Tibial nerve (tissue), 4 donors: ENCODE data around the gene TBX6. TPM values are rescaled to one million over a fixed set of nuclear protein-coding genes. Genes with fewer than 3 reads are reported as not detected.
"Not testable (repeated sequence)": the region's sequence is repeated elsewhere in the genome, so short reads cannot be mapped to it uniquely, and the experiment has no call there.

Experiments
- DNase-seq, 2 donors: peaks; one replicate each; pipeline ENCODE4 v3.0.0-alpha.2; 2019; ENCODE audit warnings: low spot score in 2 of 2
- H3K27ac ChIP-seq, 4 donors: fragments of 200-600 bp; sonication (generic) in 3 of 4; one replicate each; pipeline ENCODE4 v1.5.1; 2017 to 2019; ENCODE audit warnings: mild to moderate bottlenecking in 1 of 4
- H3K27me3 ChIP-seq, 2 donors: fragments of 200-600 bp; sonication (generic) in 1 of 2; one replicate each; pipeline versions ENCODE4 v1.5.1 to v1.6.0; 2017 to 2019
- H3K36me3 ChIP-seq, 3 donors: fragments of 200-600 bp; sonication (generic); one replicate each; pipeline ENCODE4 v1.5.1; 2018 to 2019
- H3K4me1 ChIP-seq, 4 donors: fragments of 200-600 bp; sonication (generic) in 3 of 4; one replicate each; pipeline ENCODE4 v1.5.1; 2017 to 2019
- H3K4me3 ChIP-seq, 4 donors: fragments of 200-600 bp; sonication (generic) in 3 of 4; one replicate each; pipeline ENCODE4 v1.5.1; 2017 to 2019; ENCODE audit warnings: mild to moderate bottlenecking in 1 of 4, moderate library complexity in 1 of 4
- H3K9me3 ChIP-seq, 4 donors: fragments of 200-600 bp; sonication (generic) in 3 of 4; one replicate each; pipeline ENCODE4 v1.5.1; 2017 to 2019
- CTCF ChIP-seq, 5 experiments: fragments of 200-600 bp in 3 of 5; fragments of 450-650 bp in 2 of 5; sonication (generic) in 3 of 5; IDR thresholded peaks; one replicate each; pipeline ENCODE4 v1.5.1; 2016 to 2019; ENCODE audit warnings: antibody characterized with exemption in 5 of 5, mild to moderate bottlenecking in 3 of 5, moderate library complexity in 2 of 5
- EP300 ChIP-seq, 2 donors: sonication (generic); formaldehyde crosslinking; IDR thresholded peaks; one replicate each; pipeline ENCODE4 v1.6.1; 2017; ENCODE audit warnings: antibody characterized with exemption in 2 of 2, mild to moderate bottlenecking in 1 of 2
- POLR2A ChIP-seq, 2 donors: fragments of 450-650 bp; IDR thresholded peaks; one replicate each; pipeline ENCODE4 v1.6.1; 2017; ENCODE audit warnings: antibody characterized with exemption in 2 of 2, mild to moderate bottlenecking in 2 of 2, moderate library complexity in 2 of 2
- WGBS, 2 donors: methylation state at CpG; one replicate each; pipeline ENCODE4 v1.1.5; 2018; 5-methylcytosine and 5-hydroxymethylcytosine counted together
- total RNA-seq, 4 donors: library from RNA; depleted of rRNA; stranded (reverse); fragments of >200 nt; gene quantifications; one replicate each; pipeline ENCODE4 v1.1.0, GENCODE V29; 2016

The TBX6 gene
- total RNA-seq, 4 donors from 2014 or later: 0.66 to 1.5 (median 0.84) TPM; not detected in 1

- peak in 1 of 2 donors; percentile 16 for DNase-seq
- H3K4me1 ChIP-seq: no peaks in the 10 kb centered on the region
- H3K27me3 ChIP-seq: peaks cover 0 to 9% of the 10 kb centered on the region in 2 donors
- no peaks in the 10 kb centered on the region for H3K9me3 ChIP-seq
- no peaks in the 10 kb centered on the region for H3K36me3 ChIP-seq
- TF ChIP-seq EP300 (IDR thresholded peaks at IDR 0.05) (no peak), CTCF (IDR thresholded peaks at IDR 0.05) (peak in 3 of 5 experiments; percentile 13 to 44 (median 24))
- no peak overlapping the region for H3K27ac ChIP-seq
- WGBS, 2 donors: 20% methylated on average over 5 of the region's 5 CpGs
- no peak overlapping the region for H3K4me3 ChIP-seq
Observed at GRCh38 chr16:30041841-30042240, 49.9 kb downstream of the TBX6 start.

DNA sequence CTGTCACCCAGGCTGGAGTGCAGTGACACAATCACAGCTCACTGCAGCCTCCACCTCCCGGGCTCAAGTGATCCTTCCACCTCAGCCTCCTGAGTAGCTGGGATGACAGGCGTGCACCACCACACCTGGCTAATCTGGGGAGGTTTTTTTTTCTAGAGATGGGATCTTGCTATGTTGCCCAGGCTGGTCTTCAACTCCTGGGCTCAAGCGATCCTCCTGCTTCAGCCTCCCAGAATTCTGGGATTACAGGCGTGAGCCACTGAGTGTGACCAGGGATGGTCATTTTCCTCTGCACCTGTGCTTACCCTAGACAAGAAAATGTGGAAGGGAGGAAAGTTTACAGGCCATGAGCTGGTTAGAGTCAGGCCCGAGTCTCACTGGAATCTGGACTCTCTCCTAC, 51.0 kb downstream of the TBX6 start:
- WGBS, 2 donors: 84 to 87% methylated on average over 5 of the region's 5 CpGs
- H3K4me1 ChIP-seq, DNase-seq, H3K4me3 ChIP-seq, H3K9me3 ChIP-seq, H3K36me3 ChIP-seq, H3K27ac ChIP-seq: not testable (repeated sequence)
- H3K27me3 ChIP-seq: peaks cover 0 to 16% of the 10 kb centered on the region in 2 donors

GRCh38 chr16:30040221-30040620, 51.5 kb downstream of the TBX6 start:
- no peak overlapping the region for H3K4me3 ChIP-seq
- no peaks in the 10 kb centered on the region for H3K4me1 ChIP-seq
- H3K27ac ChIP-seq: no peak overlapping the region
- TF ChIP-seq POLR2A (IDR thresholded peaks at IDR 0.05): no peak
- no peak for TF ChIP-seq EP300 (IDR thresholded peaks at IDR 0.05)
- no peak for TF ChIP-seq CTCF (IDR thresholded peaks at IDR 0.05)
- no peak for DNase-seq
- peaks cover 0 to 20% of the 10 kb centered on the region in 2 donors for H3K27me3 ChIP-seq
- 65 to 69% methylated on average over 5 of the region's 5 CpGs for WGBS, 2 donors
- no peaks in the 10 kb centered on the region for H3K36me3 ChIP-seq
- no peaks in the 10 kb centered on the region for H3K9me3 ChIP-seq

Other genes with a start within 250 kb of the TBX6 start
- 100 to 1,000 TPM in 2 of 4 donors, 10 to 100 TPM in 2; 80.0 to 121 (median 94.8) TPM for gene CDIPT, start 228.7 kb downstream of the TBX6 start, total RNA-seq
- gene SEZ6L2, start 192.4 kb downstream of the TBX6 start, total RNA-seq: 1 to 10 TPM in 2 of 4 donors, under 1 TPM in 2; 0.84 to 4.9 (median 1.3) TPM
- gene ASPHD1, start 191.4 kb downstream of the TBX6 start, total RNA-seq: 1 to 10 TPM in 3 of 4 donors, under 1 TPM in 1; 0.90 to 5.7 (median 3.9) TPM
- 10 to 100 TPM; 31.0 to 81.0 (median 38.7) TPM for gene KCTD13, start 165.7 kb downstream of the TBX6 start, total RNA-seq
- gene TMEM219, start 129.8 kb downstream of the TBX6 start, total RNA-seq: 100 to 1,000 TPM in 2 of 4 donors, 10 to 100 TPM in 2; 83.1 to 144 (median 103) TPM
- 10 to 100 TPM; 51.3 to 88.8 (median 66.0) TPM for gene TAOK2, start 118.1 kb downstream of the TBX6 start, total RNA-seq
- gene HIRIP3, start 96.3 kb downstream of the TBX6 start, total RNA-seq: 10 to 100 TPM; 12.6 to 26.7 (median 22.6) TPM
- 10 to 100 TPM; 36.6 to 60.4 (median 51.6) TPM for gene INO80E, start 95.7 kb downstream of the TBX6 start, total RNA-seq
- gene DOC2A, start 80.9 kb downstream of the TBX6 start, total RNA-seq: 1 to 10 TPM in 2 of 4 donors, under 1 TPM in 2; 0.44 to 4.2 (median 1.7) TPM
- not detected for gene C16orf92, start 68.7 kb downstream of the TBX6 start, total RNA-seq
- not detected for gene TLCD3B, start 60.7 kb downstream of the TBX6 start, total RNA-seq
- gene ALDOA, start 26.2 kb downstream of the TBX6 start, total RNA-seq: 100 to 1,000 TPM; 474 to 649 (median 487) TPM
- 10 to 100 TPM; 21.1 to 54.3 (median 34.3) TPM for gene PPP4C, start 15.9 kb downstream of the TBX6 start, total RNA-seq
- gene YPEL3, start 4.3 kb upstream of the TBX6 start, total RNA-seq: 100 to 1,000 TPM in 2 of 4 donors, 10 to 100 TPM in 2; 81.9 to 197 (median 122) TPM
- gene GDPD3, start 21.6 kb upstream of the TBX6 start, total RNA-seq: 1 to 10 TPM; 2.8 to 5.2 (median 4.6) TPM
- 10 to 100 TPM; 65.5 to 93.0 (median 79.5) TPM for gene MAPK3, start 31.3 kb upstream of the TBX6 start, total RNA-seq
- gene CORO1A, start 91.7 kb upstream of the TBX6 start, total RNA-seq: 10 to 100 TPM; 35.0 to 66.9 (median 47.1) TPM
- 100 to 1,000 TPM; 218 to 491 (median 322) TPM for gene BOLA2B, start 101.7 kb upstream of the TBX6 start, total RNA-seq
- gene SLX1A, start 102.0 kb upstream of the TBX6 start, total RNA-seq: 10 to 100 TPM; 45.7 to 68.7 (median 52.8) TPM
- gene SULT1A3, start 107.3 kb upstream of the TBX6 start, total RNA-seq: 10 to 100 TPM in 3 of 4 donors, 1 to 10 TPM in 1; 9.8 to 55.3 (median 32.9) TPM
- 1 to 10 TPM; 5.1 to 9.6 (median 7.4) TPM for gene NPIPB13, start 156.6 kb upstream of the TBX6 start, total RNA-seq